ENCODE results near the gene NTSR2. TPM values are rescaled to one million over a fixed set of nuclear protein-coding genes. Genes with fewer than 3 reads are reported as not detected.

NTSR2 gene
- total and polyA plus RNA-seq, 10 of the 15 experiments (the other 5 are each of a cell fraction or from before 2014, with no cell fraction given) = not detected

DNA sequence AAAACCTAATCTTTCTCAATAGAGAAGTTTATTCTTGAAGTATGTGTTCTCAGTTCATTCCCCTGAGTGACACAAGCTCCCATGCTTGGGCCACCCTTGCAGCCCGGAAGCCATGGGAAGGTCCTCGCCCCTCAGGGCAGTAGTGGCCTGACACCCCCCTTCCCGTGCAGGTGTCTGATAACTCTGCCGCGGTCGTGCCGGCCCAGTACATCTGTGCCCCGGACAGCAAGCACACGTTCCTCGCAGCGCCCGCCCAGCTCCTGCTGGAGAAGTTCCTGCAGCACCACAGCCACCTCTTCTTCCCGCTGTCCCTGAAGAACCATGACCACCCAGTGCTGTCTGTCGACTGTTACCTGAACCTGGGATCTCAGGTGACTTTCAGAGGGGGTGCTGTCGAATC lies 32.4 kb downstream of the NTSR2 start:
- Histone ChIP-seq H3K9me3 (replicated peaks; ENCODE audit: control insufficient read depth, insufficient read depth, low read length) (no peaks in the 10 kb centered on the region), H3K36me3 (ENCODE audit: control insufficient read depth in 2 of 2, insufficient read depth in 2 of 2, low read length in 1 of 2) (no peaks in the 10 kb centered on the region), H3K79me2 (ENCODE audit: control insufficient read depth, insufficient read depth, low read length) (no peaks in the 10 kb centered on the region), H4K20me1 (ENCODE audit: control insufficient read depth, insufficient read depth) (no peaks in the 10 kb centered on the region), H3K4me2 (ENCODE audit: control insufficient read depth, insufficient read depth) (no peak overlapping the region), H3K9ac (ENCODE audit: control insufficient read depth, insufficient read depth, low read length) (no peak overlapping the region), H3K27ac (ENCODE audit: control insufficient read depth, insufficient read depth) (no peak overlapping the region), H3K4me3 (no peak overlapping the region), H3K4me1 (ENCODE audit: control insufficient read depth, insufficient read depth, low read length) (no peaks in the 10 kb centered on the region), H2AFZ (ENCODE audit: control insufficient read depth, low read depth, low read length) (no peak overlapping the region), H3K27me3 (replicated peaks in 1 of 2; ENCODE audit: control insufficient read depth in 2 of 2, insufficient read depth in 2 of 2, low read length in 1 of 2) (no peaks in the 10 kb centered on the region; a peak in 1 of 4 replicates)
- no peak for TF ChIP-seq SREBF1 (IDR thresholded peaks at IDR 0.05; ENCODE audit: low read length)
- no peak for TF ChIP-seq JUNB (IDR thresholded peaks at IDR 0.05)
- TF ChIP-seq, protein P1, sequence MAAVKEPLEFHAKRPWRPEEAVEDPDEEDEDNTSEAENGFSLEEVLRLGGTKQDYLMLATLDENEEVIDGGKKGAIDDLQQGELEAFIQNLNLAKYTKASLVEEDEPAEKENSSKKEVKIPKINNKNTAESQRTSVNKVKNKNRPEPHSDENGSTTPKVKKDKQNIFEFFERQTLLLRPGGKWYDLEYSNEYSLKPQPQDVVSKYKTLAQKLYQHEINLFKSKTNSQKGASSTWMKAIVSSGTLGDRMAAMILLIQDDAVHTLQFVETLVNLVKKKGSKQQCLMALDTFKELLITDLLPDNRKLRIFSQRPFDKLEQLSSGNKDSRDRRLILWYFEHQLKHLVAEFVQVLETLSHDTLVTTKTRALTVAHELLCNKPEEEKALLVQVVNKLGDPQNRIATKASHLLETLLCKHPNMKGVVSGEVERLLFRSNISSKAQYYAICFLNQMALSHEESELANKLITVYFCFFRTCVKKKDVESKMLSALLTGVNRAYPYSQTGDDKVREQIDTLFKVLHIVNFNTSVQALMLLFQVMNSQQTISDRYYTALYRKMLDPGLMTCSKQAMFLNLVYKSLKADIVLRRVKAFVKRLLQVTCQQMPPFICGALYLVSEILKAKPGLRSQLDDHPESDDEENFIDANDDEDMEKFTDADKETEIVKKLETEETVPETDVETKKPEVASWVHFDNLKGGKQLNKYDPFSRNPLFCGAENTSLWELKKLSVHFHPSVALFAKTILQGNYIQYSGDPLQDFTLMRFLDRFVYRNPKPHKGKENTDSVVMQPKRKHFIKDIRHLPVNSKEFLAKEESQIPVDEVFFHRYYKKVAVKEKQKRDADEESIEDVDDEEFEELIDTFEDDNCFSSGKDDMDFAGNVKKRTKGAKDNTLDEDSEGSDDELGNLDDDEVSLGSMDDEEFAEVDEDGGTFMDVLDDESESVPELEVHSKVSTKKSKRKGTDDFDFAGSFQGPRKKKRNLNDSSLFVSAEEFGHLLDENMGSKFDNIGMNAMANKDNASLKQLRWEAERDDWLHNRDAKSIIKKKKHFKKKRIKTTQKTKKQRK (IDR thresholded peaks at IDR 0.05; ENCODE audit: low read depth, low read length) = no peak
- TF ChIP-seq, protein P2, sequence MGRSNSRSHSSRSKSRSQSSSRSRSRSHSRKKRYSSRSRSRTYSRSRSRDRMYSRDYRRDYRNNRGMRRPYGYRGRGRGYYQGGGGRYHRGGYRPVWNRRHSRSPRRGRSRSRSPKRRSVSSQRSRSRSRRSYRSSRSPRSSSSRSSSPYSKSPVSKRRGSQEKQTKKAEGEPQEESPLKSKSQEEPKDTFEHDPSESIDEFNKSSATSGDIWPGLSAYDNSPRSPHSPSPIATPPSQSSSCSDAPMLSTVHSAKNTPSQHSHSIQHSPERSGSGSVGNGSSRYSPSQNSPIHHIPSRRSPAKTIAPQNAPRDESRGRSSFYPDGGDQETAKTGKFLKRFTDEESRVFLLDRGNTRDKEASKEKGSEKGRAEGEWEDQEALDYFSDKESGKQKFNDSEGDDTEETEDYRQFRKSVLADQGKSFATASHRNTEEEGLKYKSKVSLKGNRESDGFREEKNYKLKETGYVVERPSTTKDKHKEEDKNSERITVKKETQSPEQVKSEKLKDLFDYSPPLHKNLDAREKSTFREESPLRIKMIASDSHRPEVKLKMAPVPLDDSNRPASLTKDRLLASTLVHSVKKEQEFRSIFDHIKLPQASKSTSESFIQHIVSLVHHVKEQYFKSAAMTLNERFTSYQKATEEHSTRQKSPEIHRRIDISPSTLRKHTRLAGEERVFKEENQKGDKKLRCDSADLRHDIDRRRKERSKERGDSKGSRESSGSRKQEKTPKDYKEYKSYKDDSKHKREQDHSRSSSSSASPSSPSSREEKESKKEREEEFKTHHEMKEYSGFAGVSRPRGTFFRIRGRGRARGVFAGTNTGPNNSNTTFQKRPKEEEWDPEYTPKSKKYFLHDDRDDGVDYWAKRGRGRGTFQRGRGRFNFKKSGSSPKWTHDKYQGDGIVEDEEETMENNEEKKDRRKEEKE (IDR thresholded peaks at IDR 0.05) = no peak
- no peak for TF ChIP-seq BRCA1 (IDR thresholded peaks at IDR 0.05; ENCODE audit: low read depth, low read length)
- no peak for TF ChIP-seq POLR2AphosphoS5 (IDR thresholded peaks at IDR 0.05; ENCODE audit: low read length)
- intact Hi-C loops (cut with micrococcal nuclease; ENCODE audit: unreplicated experiment) (no loop called here), in situ Hi-C loops (cut with MboI) (no loop called here)
- ChIA-PET RAD21 (ENCODE audit: unreplicated experiment) (no interaction called here), CTCF (no interaction called here), POLR2A (no interaction called here), SMC1A (ENCODE audit: uncharacterized antibody, unreplicated experiment) (no interaction called here)
- FAIRE-seq (no peak), ATAC-seq (no peak), DNase-seq (ENCODE audit: low read depth, low spot score) (no peak)
- 66% methylated on average over 15 of the region's 15 CpGs for WGBS (ENCODE audit: insufficient coverage, insufficient replicate concordance, low lambda C conversion rate, missing lambda C conversion rate)
- no TSS peak for BruUV-seq (replicated peaks)
